Uterus (tissue), 2 donors: ENCODE measurements around the gene KLK13.

Experiments used
- POLR2A ChIP-seq, 2 donors: fragments of 450-650 bp; IDR thresholded peaks; one replicate each; pipeline ENCODE4 v1.6.1; 2016; ENCODE audit warnings: antibody characterized with exemption in 2 of 2, mild to moderate bottlenecking in 1 of 2, moderate library complexity in 1 of 2
- TF ChIP-seq, protein P1 (sequence below), 4 experiments: fragments of 200-600 bp in 2 of 4; fragments of 450-650 bp in 2 of 4; sonication (generic) in 2 of 4; IDR thresholded peaks; one replicate each; pipeline ENCODE4 v1.5.1; 2016 to 2019; ENCODE audit warnings: antibody characterized with exemption in 4 of 4, mild to moderate bottlenecking in 2 of 4, moderate library complexity in 1 of 4

DNA sequence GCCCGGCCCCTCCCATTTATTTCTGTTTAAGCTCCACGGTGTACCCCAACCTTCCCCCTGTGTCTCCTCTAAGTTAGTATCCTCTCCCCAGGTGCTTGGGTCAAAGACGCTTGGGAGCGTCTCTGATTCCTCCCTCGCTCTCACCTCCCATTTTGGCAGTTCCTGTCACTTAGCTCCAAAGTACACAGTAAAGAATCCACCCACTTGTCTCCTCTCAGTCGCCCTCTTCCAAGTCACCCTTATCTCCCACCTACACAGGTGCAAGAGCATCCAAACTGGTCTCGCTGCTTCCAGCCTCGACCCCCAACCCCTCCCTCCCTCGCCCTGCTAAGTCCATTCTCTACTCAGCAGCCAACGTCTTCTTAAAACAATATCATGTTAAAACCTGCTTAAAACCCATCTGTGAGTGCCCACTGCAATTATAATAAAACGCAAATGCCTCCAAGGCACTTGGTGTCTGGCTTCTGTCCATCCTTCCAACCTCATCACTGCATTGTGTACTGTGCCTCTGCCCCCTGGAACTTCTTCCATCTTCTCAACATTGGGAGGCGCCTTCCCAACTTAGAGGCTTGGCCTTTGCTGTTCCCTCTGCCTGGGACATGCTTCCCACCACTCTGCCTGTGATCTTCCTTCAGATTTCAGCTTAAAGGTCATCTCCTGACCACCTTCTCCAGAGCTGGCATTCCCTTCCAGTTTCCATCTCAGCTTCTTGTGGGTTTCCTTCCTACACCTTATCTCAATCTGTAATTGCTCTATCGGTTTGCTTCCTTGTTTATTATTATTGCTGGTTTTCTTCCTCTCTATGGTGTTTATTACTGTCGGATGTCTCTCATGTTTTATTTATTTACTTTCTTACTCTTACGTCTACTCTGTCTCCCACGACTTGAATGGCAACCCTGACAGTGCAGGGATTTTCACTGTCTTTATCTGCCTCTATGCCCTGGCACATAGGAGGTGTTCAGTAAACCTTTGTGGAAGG, 27.3 kb upstream of the KLK13 start:
- TF ChIP-seq, protein P1, sequence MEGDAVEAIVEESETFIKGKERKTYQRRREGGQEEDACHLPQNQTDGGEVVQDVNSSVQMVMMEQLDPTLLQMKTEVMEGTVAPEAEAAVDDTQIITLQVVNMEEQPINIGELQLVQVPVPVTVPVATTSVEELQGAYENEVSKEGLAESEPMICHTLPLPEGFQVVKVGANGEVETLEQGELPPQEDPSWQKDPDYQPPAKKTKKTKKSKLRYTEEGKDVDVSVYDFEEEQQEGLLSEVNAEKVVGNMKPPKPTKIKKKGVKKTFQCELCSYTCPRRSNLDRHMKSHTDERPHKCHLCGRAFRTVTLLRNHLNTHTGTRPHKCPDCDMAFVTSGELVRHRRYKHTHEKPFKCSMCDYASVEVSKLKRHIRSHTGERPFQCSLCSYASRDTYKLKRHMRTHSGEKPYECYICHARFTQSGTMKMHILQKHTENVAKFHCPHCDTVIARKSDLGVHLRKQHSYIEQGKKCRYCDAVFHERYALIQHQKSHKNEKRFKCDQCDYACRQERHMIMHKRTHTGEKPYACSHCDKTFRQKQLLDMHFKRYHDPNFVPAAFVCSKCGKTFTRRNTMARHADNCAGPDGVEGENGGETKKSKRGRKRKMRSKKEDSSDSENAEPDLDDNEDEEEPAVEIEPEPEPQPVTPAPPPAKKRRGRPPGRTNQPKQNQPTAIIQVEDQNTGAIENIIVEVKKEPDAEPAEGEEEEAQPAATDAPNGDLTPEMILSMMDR (IDR thresholded peaks at IDR 0.05) = no peak
- TF ChIP-seq POLR2A (IDR thresholded peaks at IDR 0.05) = no peak
